ENCODE data around the gene CTNNA3.
"Not testable (repeated sequence)": the region's sequence is repeated elsewhere in the genome, so short reads cannot be mapped to it uniquely, and the experiment has no call there.

The CTNNA3 gene

GRCh38 chr10:67246066-67246555 is 449.9 kb downstream of the CTNNA3 start:
- DNase-seq (ENCODE audit: low spot score) = no peak

DNA sequence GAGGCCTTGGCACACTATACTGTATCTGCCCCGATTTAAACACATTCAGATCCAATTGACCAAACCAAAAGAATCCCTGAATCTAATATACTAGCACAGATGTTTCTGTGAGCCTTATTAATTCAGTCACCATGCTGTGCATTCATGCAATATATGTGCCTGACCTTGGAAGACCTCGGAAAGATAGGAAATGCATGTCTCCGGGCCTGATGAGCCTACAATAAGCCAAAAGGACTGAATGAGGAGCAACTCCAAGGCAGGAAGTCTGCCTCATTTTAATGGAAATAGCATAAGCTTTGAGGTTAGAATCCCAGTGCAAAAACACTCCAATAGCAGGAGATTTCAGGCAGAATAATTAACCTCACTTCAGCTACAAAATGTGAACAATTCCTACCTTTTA is 453.5 kb downstream of the CTNNA3 start:
- DNase-seq (ENCODE audit: low spot score) = no peak

GRCh38 chr10:67241451-67241850 is 454.5 kb downstream of the CTNNA3 start:
- DNase-seq (ENCODE audit: low spot score) = no peak

GRCh38 chr10:67239864-67240497 is 456.0 kb downstream of the CTNNA3 start:
- DNase-seq (ENCODE audit: low spot score) = no peak

GRCh38 chr10:67230680-67231500 is 465.1 kb downstream of the CTNNA3 start:
- not testable (repeated sequence) for DNase-seq (ENCODE audit: low spot score)

- no peak for DNase-seq (ENCODE audit: low spot score)
These were observed 470.8 kb downstream of the CTNNA3 start for GRCh38 chr10:67225226-67225625.

DNA sequence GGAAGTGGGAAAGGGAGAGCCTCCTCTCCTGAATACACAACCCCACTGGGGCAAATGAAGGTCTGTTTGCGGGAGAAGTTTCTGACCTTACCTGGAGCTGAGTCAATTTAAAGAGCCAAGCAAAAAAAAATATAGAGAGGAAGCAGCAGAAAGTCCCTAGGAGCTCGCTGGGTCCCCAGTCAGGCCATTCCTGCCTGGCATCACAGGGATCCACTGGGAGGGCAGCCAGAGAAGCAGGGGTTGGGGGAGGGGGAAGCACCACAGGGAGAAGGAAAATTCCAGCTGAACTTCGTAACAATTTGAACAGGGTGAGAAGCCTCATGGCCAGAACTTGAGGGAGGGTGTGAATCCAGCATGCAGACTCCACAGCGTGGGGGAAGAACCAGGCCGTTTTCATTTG is 471.4 kb downstream of the CTNNA3 start:
- no peak for DNase-seq (ENCODE audit: low spot score)

- no peak for DNase-seq (ENCODE audit: low spot score)
These were observed 473.1 kb downstream of the CTNNA3 start for GRCh38 chr10:67222934-67223333.

GRCh38 chr10:67221939-67222494 is 474.0 kb downstream of the CTNNA3 start:
- DNase-seq (ENCODE audit: low spot score) = no peak

DNA sequence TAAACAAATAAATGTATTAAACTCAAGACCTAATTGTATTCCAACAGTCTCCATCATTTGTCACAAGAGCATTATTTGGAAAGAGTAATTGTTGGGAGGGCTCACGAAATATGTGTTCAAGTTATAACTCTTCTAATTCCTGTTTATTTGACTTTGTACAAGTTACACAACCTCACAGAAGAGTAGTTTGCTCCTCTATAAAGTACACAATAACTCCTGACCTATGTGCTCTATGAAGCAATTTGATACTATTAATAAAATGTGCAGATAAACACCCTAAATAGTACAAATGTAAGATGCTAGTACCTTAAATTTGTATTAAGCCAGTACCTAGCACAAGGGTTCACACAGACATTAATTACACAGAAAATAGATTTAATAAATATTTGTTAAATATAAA is 484.3 kb downstream of the CTNNA3 start:
- DNase-seq (ENCODE audit: low spot score) = no peak

DNA sequence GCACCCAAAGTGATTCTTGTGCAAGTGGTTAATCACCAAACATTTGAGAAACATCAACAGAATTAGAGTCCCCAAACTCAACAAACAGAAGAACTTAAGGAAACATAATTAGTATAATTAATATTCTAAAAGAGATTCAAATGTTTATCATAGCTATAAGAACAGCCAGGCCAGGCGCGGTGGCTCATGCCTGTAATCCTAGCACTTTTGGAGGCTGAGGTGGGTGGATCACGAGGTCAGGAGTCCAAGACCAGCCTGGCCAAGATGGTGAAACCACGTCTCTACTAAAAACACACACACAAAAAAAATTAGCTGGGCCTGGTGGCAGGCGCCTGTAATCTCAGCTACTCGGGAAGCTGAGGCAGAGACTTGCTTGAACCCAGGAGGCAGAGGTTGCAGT is 488.1 kb downstream of the CTNNA3 start:
- DNase-seq (ENCODE audit: low spot score) = not testable (repeated sequence)

GRCh38 chr10:67200913-67201564 is 495.0 kb downstream of the CTNNA3 start:
- DNase-seq (ENCODE audit: low spot score) = no peak

DNA sequence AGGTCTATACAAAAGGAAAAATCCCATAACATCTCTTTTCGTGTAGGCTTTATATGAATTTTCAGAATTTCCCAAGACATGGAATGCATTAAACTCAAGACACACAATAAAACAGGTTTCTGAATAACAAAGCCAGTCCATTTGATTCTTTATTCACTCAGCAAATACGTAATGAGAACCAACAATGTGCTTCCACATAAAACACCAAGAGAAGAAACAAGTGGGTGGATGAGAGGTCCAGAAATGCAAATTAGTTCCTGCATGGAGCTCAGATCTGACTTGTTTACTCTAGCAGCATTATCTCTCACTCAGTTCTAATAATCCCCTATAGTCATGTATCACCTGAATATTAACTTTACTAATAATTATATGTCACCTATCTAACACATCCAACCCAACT is 520.6 kb downstream of the CTNNA3 start:
- DNase-seq (ENCODE audit: low spot score) = peak; percentile 64

DNA sequence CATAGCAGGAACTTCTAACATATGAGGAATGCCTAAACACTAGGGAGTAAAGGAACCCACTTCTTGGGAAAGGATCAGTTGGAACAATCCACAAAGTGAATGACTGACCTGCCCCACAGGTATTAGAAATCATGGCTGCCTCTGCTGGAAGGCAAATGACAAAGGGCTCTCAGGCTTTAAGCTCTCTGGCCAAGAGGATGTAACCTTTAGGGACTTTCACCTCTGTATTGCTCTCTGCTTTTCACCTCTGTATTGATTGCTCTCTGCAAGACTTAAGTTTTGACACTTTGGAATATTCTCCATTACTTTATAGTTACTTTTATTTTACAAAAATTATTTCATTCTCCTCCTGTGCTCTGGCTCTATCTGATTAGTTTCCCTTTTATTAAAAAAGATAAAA is 522.2 kb downstream of the CTNNA3 start:
- DNase-seq (ENCODE audit: low spot score) = no peak

DNA sequence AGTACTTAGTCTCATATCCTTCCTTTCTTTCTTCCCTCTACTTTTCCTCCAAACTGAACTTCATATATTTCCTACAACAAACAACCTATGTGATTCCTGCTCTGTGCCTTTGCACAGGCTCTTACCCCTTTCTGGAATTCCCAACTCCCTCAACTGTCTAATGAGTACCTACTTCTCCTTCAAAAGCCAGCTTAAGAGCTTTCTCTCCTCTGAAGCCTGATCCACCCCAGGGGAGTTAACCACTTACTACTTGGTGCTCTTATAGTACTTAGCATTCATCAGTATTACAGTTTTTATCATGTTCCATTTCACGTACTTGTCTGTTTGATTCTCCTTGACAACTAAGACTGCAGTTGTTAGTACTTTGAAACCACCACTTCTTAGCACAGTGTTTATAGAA is 524.0 kb downstream of the CTNNA3 start:
- no peak for DNase-seq (ENCODE audit: low spot score)

DNA sequence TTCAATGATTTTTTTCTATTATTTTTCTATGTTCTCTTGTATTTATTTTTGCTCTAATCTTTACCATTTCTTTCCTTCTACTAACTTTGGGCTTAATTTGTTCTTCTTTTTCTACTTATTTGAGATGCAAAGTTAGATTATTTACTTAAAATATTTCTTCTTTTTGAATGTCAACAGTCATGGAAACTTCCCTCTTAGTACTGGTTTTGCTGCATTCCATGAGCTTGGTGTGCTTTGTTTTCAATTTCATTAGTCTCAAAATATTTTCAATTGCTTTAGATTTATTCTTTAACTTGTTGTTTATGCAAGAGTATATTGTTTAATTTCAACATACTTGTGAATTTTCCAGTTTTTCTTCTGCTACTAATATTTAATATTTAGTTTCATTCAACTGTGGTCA is 539.8 kb downstream of the CTNNA3 start:
- DNase-seq (ENCODE audit: low spot score) = no peak

DNA sequence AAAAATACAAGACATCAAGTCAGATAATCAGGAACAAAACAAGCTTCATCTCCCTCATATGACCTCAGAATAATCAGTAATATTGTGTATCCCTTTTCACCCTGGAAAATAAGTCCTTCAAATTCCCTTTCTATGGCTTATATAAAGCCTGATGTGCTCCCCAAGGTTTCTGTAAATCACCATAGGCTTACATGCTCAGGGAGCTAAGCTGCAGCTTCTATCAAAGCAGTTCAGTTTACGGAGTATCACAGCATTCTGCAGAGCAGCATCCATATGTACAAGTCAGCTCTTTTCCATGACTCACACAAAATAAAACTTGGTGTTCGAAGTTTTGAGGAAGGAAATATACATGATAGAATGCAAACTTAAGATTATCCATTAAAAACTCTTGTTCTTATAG is 544.5 kb downstream of the CTNNA3 start:
- DNase-seq (ENCODE audit: low spot score) = peak; percentile 37

GRCh38 chr10:67144530-67144929 is 551.5 kb downstream of the CTNNA3 start:
- DNase-seq (ENCODE audit: low spot score) = no peak

DNA sequence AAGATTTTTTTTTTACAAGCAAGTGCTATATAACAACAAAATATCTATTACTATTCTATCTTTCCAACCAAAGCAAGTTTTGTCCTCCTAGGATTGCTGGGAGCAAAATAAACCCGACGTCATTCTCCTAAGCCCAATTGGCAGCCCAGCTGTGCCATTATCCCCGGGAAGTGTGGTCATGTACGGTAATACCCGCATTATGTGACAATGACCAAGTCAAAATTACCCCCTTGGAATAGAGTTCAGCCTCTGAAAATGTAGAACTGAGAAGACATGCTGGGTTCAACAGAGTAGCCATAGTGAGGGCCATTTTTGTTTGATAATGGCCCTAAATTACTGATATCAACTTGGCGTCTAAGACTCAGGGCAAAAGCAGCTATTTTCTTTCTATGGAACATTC is 554.7 kb downstream of the CTNNA3 start:
- DNase-seq (ENCODE audit: low spot score) = no peak

- DNase-seq (ENCODE audit: low spot score) = no peak
These were observed 555.4 kb downstream of the CTNNA3 start for GRCh38 chr10:67140641-67141040.

GRCh38 chr10:67127441-67127840 is 568.6 kb downstream of the CTNNA3 start:
- no peak for DNase-seq (ENCODE audit: low spot score)

- no peak for DNase-seq (ENCODE audit: low spot score)
These were observed 576.3 kb downstream of the CTNNA3 start for GRCh38 chr10:67119651-67120050.

- DNase-seq (ENCODE audit: low spot score) = no peak
These were observed 580.0 kb downstream of the CTNNA3 start for GRCh38 chr10:67115972-67116371.
